ENCODE measurements around the gene HOXA11.

- TF ChIP-seq, protein P1, sequence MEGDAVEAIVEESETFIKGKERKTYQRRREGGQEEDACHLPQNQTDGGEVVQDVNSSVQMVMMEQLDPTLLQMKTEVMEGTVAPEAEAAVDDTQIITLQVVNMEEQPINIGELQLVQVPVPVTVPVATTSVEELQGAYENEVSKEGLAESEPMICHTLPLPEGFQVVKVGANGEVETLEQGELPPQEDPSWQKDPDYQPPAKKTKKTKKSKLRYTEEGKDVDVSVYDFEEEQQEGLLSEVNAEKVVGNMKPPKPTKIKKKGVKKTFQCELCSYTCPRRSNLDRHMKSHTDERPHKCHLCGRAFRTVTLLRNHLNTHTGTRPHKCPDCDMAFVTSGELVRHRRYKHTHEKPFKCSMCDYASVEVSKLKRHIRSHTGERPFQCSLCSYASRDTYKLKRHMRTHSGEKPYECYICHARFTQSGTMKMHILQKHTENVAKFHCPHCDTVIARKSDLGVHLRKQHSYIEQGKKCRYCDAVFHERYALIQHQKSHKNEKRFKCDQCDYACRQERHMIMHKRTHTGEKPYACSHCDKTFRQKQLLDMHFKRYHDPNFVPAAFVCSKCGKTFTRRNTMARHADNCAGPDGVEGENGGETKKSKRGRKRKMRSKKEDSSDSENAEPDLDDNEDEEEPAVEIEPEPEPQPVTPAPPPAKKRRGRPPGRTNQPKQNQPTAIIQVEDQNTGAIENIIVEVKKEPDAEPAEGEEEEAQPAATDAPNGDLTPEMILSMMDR (IDR thresholded peaks at IDR 0.05) = no peak
- peak in 1 of 2 donors; percentile 76 for TF ChIP-seq POLR2AphosphoS5 (IDR thresholded peaks at IDR 0.05; ENCODE audit: insufficient read depth in 1 of 2, low read depth in 1 of 2)
- TF ChIP-seq POLR2A (IDR thresholded peaks at IDR 0.05) = peak in 1 of 2 donors; percentile 17
These were observed 7.0 kb upstream of the HOXA11 start for GRCh38 chr7:27191833-27192545.

Measured in vagina (tissue), 2 donors.